Adrenal gland (tissue), 5 donors: Measurements from ENCODE around the gene ZNF697.

Experiments used
- POLR2A ChIP-seq, 2 donors: fragments of 450-650 bp; IDR thresholded peaks; one replicate each; pipeline ENCODE4 v1.6.1; 2017; ENCODE audit warnings: antibody characterized with exemption in 2 of 2, mild to moderate bottlenecking in 2 of 2, moderate library complexity in 1 of 2
- TF ChIP-seq, protein P1 (sequence below), 6 experiments: fragments of 450-650 bp in 4 of 6; fragments of 200-600 bp in 2 of 6; sonication (generic) in 1 of 6; IDR thresholded peaks; 1 replicate in 5 of 6; 2 replicates in 1 of 6; pipeline versions ENCODE4 v1.5.1 to v1.8.0; 2016 to 2021; ENCODE audit warnings: antibody characterized with exemption in 6 of 6, mild to moderate bottlenecking in 2 of 6, moderate library complexity in 1 of 6
- donor health status: DM: no; HTN: no; CAD: no.

DNA sequence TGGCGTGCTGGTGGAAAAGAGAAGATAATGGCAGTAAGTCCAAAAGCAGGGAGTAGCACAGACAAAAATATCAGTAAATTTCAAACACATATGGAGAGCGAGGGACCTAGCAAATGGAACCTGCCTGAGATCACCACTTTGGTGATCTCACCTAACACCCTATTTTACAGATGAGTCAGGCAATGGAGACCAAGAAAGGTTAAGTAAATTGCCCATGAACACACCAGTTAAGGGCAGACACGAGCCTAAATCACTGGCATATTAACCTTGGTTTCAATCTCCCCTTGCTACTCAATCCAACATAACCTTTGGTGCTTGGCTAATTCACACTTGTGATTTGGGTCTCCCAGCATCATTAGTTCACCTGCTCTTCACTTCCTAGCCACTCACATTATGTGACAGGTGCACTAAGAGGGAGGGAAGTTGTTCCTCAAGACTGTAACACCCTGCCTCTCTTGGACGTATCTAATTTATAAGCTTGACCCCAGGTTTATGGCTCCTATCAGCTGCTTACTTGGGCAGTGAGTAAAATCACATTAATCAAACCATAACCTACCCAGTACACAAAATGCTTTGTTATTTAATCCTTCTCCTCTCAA, 11.5 kb downstream of the ZNF697 start:
- TF ChIP-seq, protein P1, sequence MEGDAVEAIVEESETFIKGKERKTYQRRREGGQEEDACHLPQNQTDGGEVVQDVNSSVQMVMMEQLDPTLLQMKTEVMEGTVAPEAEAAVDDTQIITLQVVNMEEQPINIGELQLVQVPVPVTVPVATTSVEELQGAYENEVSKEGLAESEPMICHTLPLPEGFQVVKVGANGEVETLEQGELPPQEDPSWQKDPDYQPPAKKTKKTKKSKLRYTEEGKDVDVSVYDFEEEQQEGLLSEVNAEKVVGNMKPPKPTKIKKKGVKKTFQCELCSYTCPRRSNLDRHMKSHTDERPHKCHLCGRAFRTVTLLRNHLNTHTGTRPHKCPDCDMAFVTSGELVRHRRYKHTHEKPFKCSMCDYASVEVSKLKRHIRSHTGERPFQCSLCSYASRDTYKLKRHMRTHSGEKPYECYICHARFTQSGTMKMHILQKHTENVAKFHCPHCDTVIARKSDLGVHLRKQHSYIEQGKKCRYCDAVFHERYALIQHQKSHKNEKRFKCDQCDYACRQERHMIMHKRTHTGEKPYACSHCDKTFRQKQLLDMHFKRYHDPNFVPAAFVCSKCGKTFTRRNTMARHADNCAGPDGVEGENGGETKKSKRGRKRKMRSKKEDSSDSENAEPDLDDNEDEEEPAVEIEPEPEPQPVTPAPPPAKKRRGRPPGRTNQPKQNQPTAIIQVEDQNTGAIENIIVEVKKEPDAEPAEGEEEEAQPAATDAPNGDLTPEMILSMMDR (IDR thresholded peaks at IDR 0.05) = no peak
- TF ChIP-seq POLR2A (IDR thresholded peaks at IDR 0.05) = no peak
